ENCODE data around the gene ACYP2.

DNA sequence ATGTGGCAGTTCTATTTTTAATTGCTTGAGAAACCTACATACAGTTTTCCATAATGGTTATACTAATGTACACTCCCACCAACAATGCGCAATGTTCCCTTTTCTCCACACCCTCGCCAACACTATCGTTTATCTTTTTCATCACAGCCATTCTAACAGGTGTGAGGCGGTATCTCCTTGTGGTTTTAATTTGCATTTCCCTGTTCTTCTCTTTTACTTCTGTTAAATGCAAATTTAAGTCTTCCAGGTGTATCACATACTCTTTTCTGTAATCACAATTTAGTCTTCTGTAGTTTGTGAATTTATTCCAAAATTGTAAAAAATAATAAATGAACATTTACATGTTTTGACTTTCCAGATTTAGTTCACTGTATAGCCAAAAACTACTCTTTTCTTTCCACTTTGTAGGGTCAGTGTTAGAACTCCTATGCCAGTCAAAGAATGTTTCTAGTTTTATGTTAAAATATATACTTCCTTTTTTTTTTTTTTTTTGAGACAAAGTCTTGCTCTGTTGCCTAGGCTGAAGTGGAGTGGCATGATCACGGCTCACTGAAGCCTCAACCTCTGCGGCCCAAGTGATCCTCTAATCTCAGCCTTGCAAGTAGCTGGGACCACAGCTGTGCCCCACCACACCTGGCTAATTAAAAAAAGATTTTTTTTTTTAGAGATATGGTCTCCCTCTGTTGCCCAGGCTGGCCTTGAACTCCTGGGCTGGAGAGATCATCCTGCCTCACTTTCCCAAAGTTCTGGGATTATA is 15.4 kb upstream of the ACYP2 start:
- TF ChIP-seq POLR2AphosphoS5 (IDR thresholded peaks at IDR 0.05; ENCODE audit: low read depth, low read length), result no peak
- no peak for TF ChIP-seq TAF1 (IDR thresholded peaks at IDR 0.05; ENCODE audit: borderline replicate concordance, insufficient read depth, low read length)

All from PFSK-1 (cell line).